Measurements from ENCODE around the gene MUL1.

GRCh38 chr1:20472860-20473711 is 34.9 kb downstream of the MUL1 start:
- TF ChIP-seq, protein P1, sequence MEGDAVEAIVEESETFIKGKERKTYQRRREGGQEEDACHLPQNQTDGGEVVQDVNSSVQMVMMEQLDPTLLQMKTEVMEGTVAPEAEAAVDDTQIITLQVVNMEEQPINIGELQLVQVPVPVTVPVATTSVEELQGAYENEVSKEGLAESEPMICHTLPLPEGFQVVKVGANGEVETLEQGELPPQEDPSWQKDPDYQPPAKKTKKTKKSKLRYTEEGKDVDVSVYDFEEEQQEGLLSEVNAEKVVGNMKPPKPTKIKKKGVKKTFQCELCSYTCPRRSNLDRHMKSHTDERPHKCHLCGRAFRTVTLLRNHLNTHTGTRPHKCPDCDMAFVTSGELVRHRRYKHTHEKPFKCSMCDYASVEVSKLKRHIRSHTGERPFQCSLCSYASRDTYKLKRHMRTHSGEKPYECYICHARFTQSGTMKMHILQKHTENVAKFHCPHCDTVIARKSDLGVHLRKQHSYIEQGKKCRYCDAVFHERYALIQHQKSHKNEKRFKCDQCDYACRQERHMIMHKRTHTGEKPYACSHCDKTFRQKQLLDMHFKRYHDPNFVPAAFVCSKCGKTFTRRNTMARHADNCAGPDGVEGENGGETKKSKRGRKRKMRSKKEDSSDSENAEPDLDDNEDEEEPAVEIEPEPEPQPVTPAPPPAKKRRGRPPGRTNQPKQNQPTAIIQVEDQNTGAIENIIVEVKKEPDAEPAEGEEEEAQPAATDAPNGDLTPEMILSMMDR (IDR thresholded peaks at IDR 0.05; ENCODE audit: insufficient read depth, low read depth, low read length) = no peak
- no peak for TF ChIP-seq EZH2 (IDR thresholded peaks at IDR 0.05; ENCODE audit: insufficient read depth, low read length)

Data from astrocyte (in vitro differentiated cells and primary cell).